ENCODE data around the gene TGFBRAP1. TPM values are rescaled to one million over a fixed set of nuclear protein-coding genes. Genes with fewer than 3 reads are reported as not detected.

Gene TGFBRAP1
- total RNA-seq, 4 donors from 2014 or later: 28.3 to 31.5 (median 29.7) TPM

DNA sequence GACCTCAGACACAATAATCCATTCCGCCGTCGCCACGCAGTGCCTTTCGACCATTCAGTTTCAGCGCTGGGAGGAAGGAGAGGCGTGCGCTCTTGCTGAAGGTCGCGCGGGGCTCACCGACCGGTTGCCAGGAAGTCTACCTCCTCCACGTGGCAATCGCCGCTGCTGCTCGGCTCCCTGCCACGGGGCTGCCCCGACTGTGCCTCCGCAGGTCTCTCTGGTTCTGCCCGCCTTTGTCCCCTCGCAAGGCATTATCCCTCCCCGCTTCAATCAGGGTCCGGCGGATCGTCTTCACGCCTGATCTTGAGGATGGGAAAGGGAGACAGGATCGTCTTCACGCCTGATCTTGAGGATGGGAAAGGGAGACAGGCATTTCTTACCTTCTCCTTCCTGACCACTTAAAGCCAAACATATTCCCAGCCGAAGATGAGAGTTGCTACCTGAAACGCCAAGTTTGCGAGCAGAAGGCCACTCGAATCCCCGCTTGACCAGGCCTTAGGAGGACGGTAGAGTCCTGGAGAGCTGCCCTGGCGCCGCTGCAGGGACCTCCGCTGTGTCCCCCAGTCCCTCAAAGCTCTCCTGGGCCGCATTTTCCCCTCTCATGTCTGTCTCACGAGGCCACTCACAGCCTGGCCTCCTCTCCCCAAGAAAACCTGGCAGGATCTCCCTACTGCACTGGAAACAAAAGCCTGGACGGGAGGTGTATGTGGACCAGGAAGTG is 92.3 kb downstream of the TGFBRAP1 start:
- Histone ChIP-seq H3K4me1 (peaks cover 0 to 16% (median 0%) of the 10 kb centered on the region in 3 donors), H3K4me3 (no peak overlapping the region), H3K27me3 (peaks cover 27% of the 10 kb centered on the region), H3K27ac (no peak overlapping the region), H3K36me3 (no peaks in the 10 kb centered on the region), H3K9me3 (no peaks in the 10 kb centered on the region)
- WGBS, 2 donors (ENCODE audit: low coverage in 1 of 2): 57 to 60% methylated on average over 1 to 7 of the region's 41 CpGs
- ATAC-seq: no peak
- TF ChIP-seq EP300 (IDR thresholded peaks at IDR 0.05): no peak
- no peak for TF ChIP-seq POLR2AphosphoS5 (IDR thresholded peaks at IDR 0.05)
- TF ChIP-seq, protein P1, sequence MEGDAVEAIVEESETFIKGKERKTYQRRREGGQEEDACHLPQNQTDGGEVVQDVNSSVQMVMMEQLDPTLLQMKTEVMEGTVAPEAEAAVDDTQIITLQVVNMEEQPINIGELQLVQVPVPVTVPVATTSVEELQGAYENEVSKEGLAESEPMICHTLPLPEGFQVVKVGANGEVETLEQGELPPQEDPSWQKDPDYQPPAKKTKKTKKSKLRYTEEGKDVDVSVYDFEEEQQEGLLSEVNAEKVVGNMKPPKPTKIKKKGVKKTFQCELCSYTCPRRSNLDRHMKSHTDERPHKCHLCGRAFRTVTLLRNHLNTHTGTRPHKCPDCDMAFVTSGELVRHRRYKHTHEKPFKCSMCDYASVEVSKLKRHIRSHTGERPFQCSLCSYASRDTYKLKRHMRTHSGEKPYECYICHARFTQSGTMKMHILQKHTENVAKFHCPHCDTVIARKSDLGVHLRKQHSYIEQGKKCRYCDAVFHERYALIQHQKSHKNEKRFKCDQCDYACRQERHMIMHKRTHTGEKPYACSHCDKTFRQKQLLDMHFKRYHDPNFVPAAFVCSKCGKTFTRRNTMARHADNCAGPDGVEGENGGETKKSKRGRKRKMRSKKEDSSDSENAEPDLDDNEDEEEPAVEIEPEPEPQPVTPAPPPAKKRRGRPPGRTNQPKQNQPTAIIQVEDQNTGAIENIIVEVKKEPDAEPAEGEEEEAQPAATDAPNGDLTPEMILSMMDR (IDR thresholded peaks at IDR 0.05): no peak
- TF ChIP-seq POLR2A (IDR thresholded peaks at IDR 0.05): no peak

DNA sequence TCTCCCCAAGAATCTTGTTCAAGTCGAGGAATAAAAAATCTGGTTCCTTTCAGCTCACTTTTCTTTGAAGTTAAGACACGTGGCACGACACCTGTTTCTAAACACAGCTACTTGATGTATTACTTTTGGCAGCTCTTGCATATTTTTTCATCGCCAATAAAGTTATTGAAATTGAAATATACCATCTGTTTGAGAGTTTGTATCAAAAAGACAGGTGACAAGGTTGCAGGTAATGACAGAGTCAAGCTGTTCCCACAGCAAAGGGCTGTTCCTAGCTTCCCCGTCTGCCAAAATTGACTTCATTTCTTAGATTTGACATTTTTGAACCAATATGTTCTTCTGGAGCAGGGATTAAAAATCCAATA is 93.5 kb downstream of the TGFBRAP1 start:
- WGBS, 2 donors (ENCODE audit: low coverage in 1 of 2): 21 to 31% methylated on average over 5 of the region's 5 CpGs
- Histone ChIP-seq H3K27me3 (peaks cover 37% of the 10 kb centered on the region), H3K9me3 (no peaks in the 10 kb centered on the region), H3K4me3 (no peak overlapping the region), H3K36me3 (no peaks in the 10 kb centered on the region), H3K4me1 (peaks cover 0 to 19% (median 0%) of the 10 kb centered on the region in 3 donors), H3K27ac (no peak overlapping the region)
- ATAC-seq: no peak
- no peak for TF ChIP-seq POLR2A (IDR thresholded peaks at IDR 0.05)
- TF ChIP-seq EP300 (IDR thresholded peaks at IDR 0.05): no peak
- TF ChIP-seq, protein P1 (IDR thresholded peaks at IDR 0.05): no peak
- TF ChIP-seq POLR2AphosphoS5 (IDR thresholded peaks at IDR 0.05): no peak

DNA sequence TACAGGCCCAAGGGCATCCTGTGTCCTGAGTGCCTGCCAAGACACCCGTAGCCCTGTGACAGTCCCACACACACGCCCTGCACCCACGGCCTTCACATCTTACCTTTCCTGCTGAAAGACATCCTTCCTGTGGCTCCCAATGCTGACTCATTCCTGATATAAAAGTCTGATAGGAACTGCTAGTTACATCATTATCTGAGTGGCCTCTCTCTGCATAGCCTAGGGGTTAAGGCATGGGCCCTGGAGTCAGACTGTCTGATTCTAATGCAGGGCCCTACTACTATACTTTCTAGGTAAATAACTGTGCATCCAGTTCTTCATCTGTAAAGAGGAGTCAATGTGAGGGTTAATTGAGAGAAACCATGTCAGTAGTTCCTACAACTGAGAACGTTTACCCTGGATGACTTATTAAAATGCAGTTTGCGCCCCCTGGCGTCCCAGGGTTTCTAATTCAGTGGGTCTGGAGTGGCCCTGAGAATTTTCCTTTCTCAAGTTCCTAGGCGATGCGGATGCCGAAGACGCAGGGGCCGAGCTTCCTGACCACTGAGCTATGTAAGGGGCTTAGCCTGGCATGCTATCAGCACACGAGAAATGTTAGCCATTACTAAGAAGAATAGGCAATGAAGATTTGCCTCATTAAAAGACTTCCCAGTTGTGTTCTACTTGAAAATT is 94.0 kb downstream of the TGFBRAP1 start:
- peaks cover 37% of the 10 kb centered on the region for H3K27me3 ChIP-seq
- no peaks in the 10 kb centered on the region for H3K36me3 ChIP-seq
- H3K27ac ChIP-seq: no peak overlapping the region
- H3K4me3 ChIP-seq: no peak overlapping the region
- TF ChIP-seq, protein P1 (IDR thresholded peaks at IDR 0.05): peak in 3 of 4 experiments; percentile 38 to 67 (median 52)
- TF ChIP-seq POLR2AphosphoS5 (IDR thresholded peaks at IDR 0.05) (no peak), POLR2A (IDR thresholded peaks at IDR 0.05) (no peak), EP300 (IDR thresholded peaks at IDR 0.05) (no peak)
- no peak for ATAC-seq
- WGBS, 2 donors (ENCODE audit: low coverage in 1 of 2): 17 to 21% methylated on average over 7 to 9 of the region's 12 CpGs
- no peaks in the 10 kb centered on the region for H3K9me3 ChIP-seq
- H3K4me1 ChIP-seq: peaks cover 0 to 22% (median 0%) of the 10 kb centered on the region in 3 donors

GRCh38 chr2:105231232-105231619 is 98.3 kb downstream of the TGFBRAP1 start:
- no peak overlapping the region for H3K4me3 ChIP-seq
- no peak for ATAC-seq
- TF ChIP-seq POLR2A (IDR thresholded peaks at IDR 0.05): no peak
- no peak for TF ChIP-seq EP300 (IDR thresholded peaks at IDR 0.05)
- TF ChIP-seq, protein P1 (IDR thresholded peaks at IDR 0.05): no peak
- no peaks in the 10 kb centered on the region for H3K36me3 ChIP-seq
- 16 to 17% methylated on average over 1 to 3 of the region's 3 CpGs for WGBS, 2 donors (ENCODE audit: low coverage in 1 of 2)
- no peaks in the 10 kb centered on the region for H3K9me3 ChIP-seq
- peaks cover 23% of the 10 kb centered on the region for H3K27me3 ChIP-seq
- peaks cover 0 to 15% (median 0%) of the 10 kb centered on the region in 3 donors for H3K4me1 ChIP-seq
- H3K27ac ChIP-seq: no peak overlapping the region

DNA sequence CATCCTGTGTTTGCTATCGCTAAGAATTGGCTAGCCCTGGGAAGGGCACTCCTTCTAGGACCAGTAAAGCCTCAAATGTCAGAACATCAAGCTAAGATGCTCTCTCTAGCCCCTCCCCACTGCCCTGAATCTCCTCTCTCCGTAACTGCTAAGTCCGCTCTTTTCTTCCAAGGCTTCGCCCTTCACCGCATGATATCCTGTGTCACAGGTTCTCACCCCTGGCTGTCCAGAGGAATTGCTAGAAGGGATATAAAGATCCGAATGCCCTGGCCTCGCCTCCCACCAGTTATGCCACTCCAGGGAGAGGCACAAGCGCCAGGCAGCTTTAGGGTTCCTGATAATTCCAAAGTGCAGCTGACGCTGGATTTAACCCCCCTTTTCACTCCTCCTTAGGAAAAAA is 105.1 kb downstream of the TGFBRAP1 start:
- Histone ChIP-seq H3K27ac (no peak overlapping the region), H3K4me3 (no peak overlapping the region), H3K36me3 (no peaks in the 10 kb centered on the region), H3K27me3 (peaks cover 5% of the 10 kb centered on the region), H3K4me1 (no peaks in the 10 kb centered on the region), H3K9me3 (no peaks in the 10 kb centered on the region)
- WGBS, 2 donors (ENCODE audit: low coverage in 1 of 2): 78 to 81% methylated on average over 7 to 9 of the region's 9 CpGs
- ATAC-seq: no peak
- TF ChIP-seq EP300 (IDR thresholded peaks at IDR 0.05) (no peak), POLR2AphosphoS5 (IDR thresholded peaks at IDR 0.05) (no peak), POLR2A (IDR thresholded peaks at IDR 0.05) (no peak)
- TF ChIP-seq, protein P1 (IDR thresholded peaks at IDR 0.05): no peak

Data from gastroesophageal sphincter (tissue), 4 donors.